H1 (cell line): ENCODE data around the gene MGME1. TPM values are rescaled to one million over a fixed set of nuclear protein-coding genes. Genes with fewer than 3 reads are reported as not detected.

Source experiments
- ASH2L ChIP-seq: fragments of 200-600, 300-600 bp; sonication (generic); IDR thresholded peaks from one replicate; pipeline ENCODE4 v1.7.1; 2017; ENCODE audit warnings: low read length
- CHD7 ChIP-seq: fragments of 300-600 bp; sonication (generic); IDR thresholded peaks from 2 replicates; pipeline ENCODE4 v1.7.1; 2012; ENCODE audit warnings: low read length, moderate library complexity, mild to moderate bottlenecking, inconsistent platforms; ENCODE audit not compliant: insufficient replicate concordance
- RBBP5 ChIP-seq: IDR thresholded peaks from 2 replicates; pipeline ENCODE4 v1.7.1; 2012; ENCODE audit warnings: low read depth, mild to moderate bottlenecking, inconsistent platforms, low read length, moderate library complexity, borderline replicate concordance
- SIRT6 ChIP-seq: IDR thresholded peaks from one replicate; pipeline ENCODE4 v1.7.1; 2012; ENCODE audit warnings: low read length, inconsistent platforms
- SP1 ChIP-seq: IDR thresholded peaks from 2 replicates; pipeline ENCODE4 v1.6.1; 2011; ENCODE audit warnings: low read depth, low read length
- SP2 ChIP-seq: IDR thresholded peaks from 2 replicates; pipeline ENCODE4 v1.6.1; 2012; ENCODE audit warnings: mild to moderate bottlenecking, low read length, inconsistent platforms
- SRF ChIP-seq: IDR thresholded peaks from 2 replicates; pipeline ENCODE4 v1.6.1; 2011; ENCODE audit warnings: mild to moderate bottlenecking, low read depth, low read length, moderate library complexity
- polyA plus RNA-seq, 7 experiments: library from polyadenylated mRNA; depleted of rRNA in 3 of 7; stranded (reverse) in 5 of 7; unstranded in 2 of 7; fragments of >200 nt in 5 of 7; fragments of 200-250 nt in 2 of 7; gene quantifications; 1 replicate in 5 of 7; 2 replicates in 1 of 7; 4 replicates in 1 of 7; pipeline versions ENCODE4 v1.2.1 to v1.2.3, GENCODE V29; 2011 to 2013; ENCODE audit warnings: missing spikeins in 2 of 7, mixed read lengths in 2 of 7
- total RNA-seq: library from RNA; stranded (reverse); fragmentation: NEBNext Ultra II Directional; extraction: Animal tissue kit (Norgen Biotek cat#: 25700); gene quantifications from 2 replicates; pipeline ENCODE4 v1.2.1, GENCODE V29; 2021

Gene MGME1
- total and polyA plus RNA-seq, 2 of the 8 experiments (the other 6 are each of a cell fraction or from before 2014, with no cell fraction given): 27.7 to 59.0 TPM

GRCh38 chr20:18001131-18001921, 32.5 kb downstream of the MGME1 start (continued):
- TF ChIP-seq ASH2L: no peak
- TF ChIP-seq CHD7: no peak
- TF ChIP-seq SP2: no peak
- TF ChIP-seq SIRT6: no peak
- TF ChIP-seq SRF: no peak
- TF ChIP-seq SP1: no peak
- no peak for TF ChIP-seq RBBP5
